IMR-90 (cell line): ENCODE measurements around the gene HNRNPH2.

Experiments used
- CHD1 ChIP-seq: IDR thresholded peaks from 2 replicates; pipeline ENCODE4 v1.6.1; 2012; ENCODE audit warnings: low read depth, low read length, improper control_type of control experiment
- CTCF ChIP-seq: conservative IDR thresholded peaks from 2 replicates; pipeline ENCODE4 v1.5.1; 2012; ENCODE audit warnings: mild to moderate bottlenecking, low read depth, low read length, improper control_type of control experiment
- FOS ChIP-seq: fragments of 150-350 bp; IDR thresholded peaks from 2 replicates; pipeline ENCODE4 v1.6.1; 2016; ENCODE audit warnings: low read depth, low read length
- MAFK ChIP-seq: IDR thresholded peaks from 2 replicates; pipeline ENCODE4 v1.6.1; 2012; ENCODE audit warnings: low read depth, low read length, improper control_type of control experiment
- MAZ ChIP-seq: IDR thresholded peaks from 2 replicates; pipeline ENCODE4 v1.6.1; 2012; ENCODE audit warnings: low read depth, mild to moderate bottlenecking, low read length, improper control_type of control experiment, moderate library complexity, borderline replicate concordance
- POLR2A ChIP-seq: IDR thresholded peaks from 2 replicates; pipeline ENCODE4 v1.6.1; 2012; ENCODE audit warnings: mild to moderate bottlenecking, low read depth, low read length
- RAD21 ChIP-seq: IDR thresholded peaks from 2 replicates; pipeline ENCODE4 v1.6.1; 2012; ENCODE audit warnings: low read length, improper control_type of control experiment
- RCOR1 ChIP-seq: IDR thresholded peaks from 2 replicates; pipeline ENCODE4 v1.6.1; 2012; ENCODE audit warnings: mild to moderate bottlenecking, low read length, improper control_type of control experiment; ENCODE audit not compliant: insufficient replicate concordance
- RFX5 ChIP-seq: IDR thresholded peaks from 2 replicates; pipeline ENCODE4 v1.8.0; 2012; ENCODE audit warnings: low read depth, mild to moderate bottlenecking, low read length, moderate library complexity
- USF2 ChIP-seq: fragments of 150-350 bp; IDR thresholded peaks from 2 replicates; pipeline ENCODE4 v1.6.1; 2017; ENCODE audit warnings: mild to moderate bottlenecking, antibody characterized with exemption, low read length, low read depth

- TF ChIP-seq CTCF (no peak), POLR2A (no peak), RFX5 (no peak), MAZ (no peak), RAD21 (no peak), CHD1 (no peak), FOS (no peak), RCOR1 (no peak), USF2 (no peak), MAFK (no peak)
Observed at GRCh38 chrX:101391831-101392230, 16.2 kb upstream of the HNRNPH2 start.
